CD4-positive, alpha-beta T cell treated with Interleukin-17A for 4 hours (primary cell): Measurements from ENCODE around the gene HES5.

Source experiments
- DNase-seq: peaks from one replicate; pipeline ENCODE4 v3.0.0-alpha.2; 2020; ENCODE audit warnings: mixed read lengths

HES5 gene

GRCh38 chr1:2514863-2515762 lies 14.9 kb downstream of the HES5 start:
- no peak for DNase-seq

- DNase-seq: no peak
These were observed 16.0 kb downstream of the HES5 start for GRCh38 chr1:2513939-2514652.

DNA sequence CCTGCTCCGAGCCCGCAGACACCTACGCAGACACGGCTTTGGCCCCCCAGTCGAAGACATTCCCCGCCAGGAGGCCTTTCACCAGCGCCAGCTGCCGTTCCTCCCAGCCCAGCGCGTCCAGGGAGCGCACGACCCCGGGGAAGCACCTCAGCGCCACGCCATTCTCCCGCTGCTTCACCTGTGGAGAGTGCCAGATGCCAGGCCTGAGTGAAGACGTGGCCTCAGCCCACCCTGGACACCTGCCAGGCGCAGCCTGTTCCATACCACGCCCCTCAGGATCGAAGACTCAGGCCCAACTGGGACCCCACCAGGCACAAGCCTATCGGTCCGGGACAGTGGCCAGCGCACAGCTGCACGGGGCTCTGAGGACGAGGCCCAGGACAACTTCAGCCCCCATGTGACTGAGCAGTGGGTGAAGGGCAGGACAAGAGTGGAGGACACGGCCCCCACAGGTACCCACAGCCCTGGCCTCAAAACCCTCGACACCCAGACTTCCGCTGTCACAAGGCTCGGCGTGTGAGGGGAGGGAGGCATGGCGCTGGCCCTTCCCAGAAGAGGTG lies 17.1 kb downstream of the HES5 start:
- DNase-seq: no peak

DNA sequence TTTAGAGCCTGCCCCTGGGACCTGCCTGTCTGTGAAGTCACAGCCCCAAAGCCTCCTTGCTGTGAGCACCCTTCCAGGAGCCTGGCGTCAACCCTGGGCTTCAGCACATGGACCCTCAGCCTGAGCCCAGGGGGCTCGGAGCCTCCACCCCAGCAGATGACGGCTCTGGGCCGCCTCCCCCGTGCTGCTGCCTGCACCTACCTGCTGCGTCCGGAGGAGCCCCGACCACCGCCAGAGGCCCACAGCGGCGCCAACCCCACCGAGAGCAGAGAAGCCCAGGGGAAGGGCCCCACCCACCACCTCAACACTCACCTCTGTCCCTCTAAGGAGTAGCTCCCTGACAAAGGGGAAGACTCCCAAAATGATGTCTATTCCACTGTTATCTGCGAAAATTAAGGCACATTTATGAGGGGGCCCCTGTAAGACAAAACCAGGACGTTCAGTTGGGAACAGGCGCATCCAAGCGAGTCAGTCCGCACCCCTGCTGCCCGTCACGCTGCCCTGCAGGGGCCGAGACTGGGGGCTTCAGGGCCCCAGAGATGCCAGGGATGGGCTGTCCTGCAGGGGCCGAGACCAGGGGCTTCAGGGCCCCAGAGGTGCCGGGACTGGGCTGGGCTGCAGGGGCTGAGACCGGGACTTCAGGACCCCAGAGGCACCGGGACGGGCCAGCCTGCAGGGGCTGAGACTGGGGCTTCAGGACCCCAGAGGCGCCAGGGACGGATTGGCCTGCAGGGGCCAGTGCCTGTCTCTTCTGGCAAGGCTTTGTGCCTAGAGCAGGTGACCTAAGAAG lies 19.5 kb downstream of the HES5 start:
- DNase-seq: no peak

DNA sequence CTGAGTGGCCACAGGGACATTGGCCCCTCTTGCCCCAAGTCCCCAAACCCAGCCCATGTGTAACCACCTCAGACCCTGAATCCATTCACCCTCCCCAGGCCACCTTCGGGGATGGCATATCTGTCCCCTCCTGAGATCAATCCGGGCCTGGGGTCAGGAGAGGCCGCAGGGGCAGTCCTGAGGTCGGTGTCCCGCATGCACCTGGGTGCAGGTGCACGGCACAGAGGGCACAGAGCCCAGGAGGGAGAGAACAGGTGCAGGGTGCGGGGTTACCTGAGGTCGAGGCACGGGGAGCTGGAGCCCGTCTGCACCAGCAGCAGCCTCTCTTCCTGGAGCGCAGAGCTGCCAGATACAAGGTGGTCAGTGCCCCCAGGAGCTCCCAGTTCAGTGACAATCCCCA lies 20.5 kb downstream of the HES5 start:
- DNase-seq: no peak

DNA sequence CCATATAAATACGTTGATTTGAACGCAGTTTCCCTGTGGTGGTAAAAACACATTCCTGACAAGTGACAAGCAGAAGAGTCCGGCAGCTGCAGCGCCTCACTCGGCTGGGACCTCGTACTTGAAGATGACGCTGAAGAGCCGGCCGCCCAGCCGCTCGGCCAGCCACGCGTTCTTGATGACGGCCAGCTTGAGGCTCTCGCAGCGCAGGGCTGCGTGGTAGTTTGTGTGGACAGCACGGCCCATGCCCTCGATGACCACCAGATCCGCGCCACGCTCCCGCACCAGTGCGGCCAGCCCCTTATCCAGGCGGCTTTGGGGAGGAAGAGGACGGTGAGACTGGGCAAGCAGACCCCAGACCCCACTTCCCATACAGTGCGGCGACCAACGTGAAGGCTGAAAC lies 21.3 kb downstream of the HES5 start:
- DNase-seq: no peak

GRCh38 chr1:2508180-2508579 lies 21.9 kb downstream of the HES5 start:
- no peak for DNase-seq

- DNase-seq: no peak
These were observed 22.3 kb downstream of the HES5 start for GRCh38 chr1:2507744-2508155.

- DNase-seq: no peak
These were observed 23.0 kb downstream of the HES5 start for GRCh38 chr1:2506901-2507565.

DNA sequence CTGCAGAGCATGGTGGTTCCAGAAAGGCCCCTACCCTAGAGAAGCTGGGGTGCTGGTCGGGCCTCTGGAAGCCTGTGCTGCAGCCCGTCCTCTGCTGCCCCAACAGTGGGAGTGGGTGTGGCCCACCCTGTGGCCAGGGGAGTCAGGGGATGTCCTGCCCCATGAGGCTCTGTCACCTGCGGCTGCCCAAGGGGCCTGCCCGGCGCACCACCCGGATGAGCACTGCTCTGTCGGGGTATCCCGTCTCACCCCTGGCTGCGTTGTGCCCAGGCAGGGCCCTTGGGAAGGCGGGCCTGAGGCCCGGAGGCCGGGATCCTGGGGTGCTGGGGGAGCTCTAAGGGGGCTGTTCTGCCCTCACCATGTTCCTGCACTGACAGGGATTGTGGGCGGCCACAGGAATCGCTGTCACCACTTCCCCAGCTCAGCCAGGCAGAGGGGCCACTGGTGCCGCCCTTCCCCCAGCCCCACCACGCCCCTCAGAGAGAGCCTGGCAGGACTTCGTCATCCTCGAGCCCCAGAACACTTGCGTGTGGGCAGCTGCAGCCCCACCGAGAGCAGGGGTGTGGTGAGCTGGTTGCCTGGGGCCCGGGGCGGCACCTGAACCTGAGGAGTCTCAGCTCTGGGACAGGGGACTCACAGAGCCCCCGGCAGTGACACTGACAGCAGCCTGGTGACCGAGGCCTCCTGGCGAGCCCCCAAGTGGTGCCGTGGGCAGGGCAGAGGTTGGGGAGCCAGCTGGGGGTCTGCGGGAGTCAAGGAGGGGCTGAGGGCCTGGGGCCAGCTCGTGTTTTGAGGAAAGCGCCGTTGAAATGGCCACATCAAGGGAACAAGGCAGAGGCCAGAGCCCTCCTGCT lies 23.8 kb downstream of the HES5 start:
- DNase-seq: no peak

DNA sequence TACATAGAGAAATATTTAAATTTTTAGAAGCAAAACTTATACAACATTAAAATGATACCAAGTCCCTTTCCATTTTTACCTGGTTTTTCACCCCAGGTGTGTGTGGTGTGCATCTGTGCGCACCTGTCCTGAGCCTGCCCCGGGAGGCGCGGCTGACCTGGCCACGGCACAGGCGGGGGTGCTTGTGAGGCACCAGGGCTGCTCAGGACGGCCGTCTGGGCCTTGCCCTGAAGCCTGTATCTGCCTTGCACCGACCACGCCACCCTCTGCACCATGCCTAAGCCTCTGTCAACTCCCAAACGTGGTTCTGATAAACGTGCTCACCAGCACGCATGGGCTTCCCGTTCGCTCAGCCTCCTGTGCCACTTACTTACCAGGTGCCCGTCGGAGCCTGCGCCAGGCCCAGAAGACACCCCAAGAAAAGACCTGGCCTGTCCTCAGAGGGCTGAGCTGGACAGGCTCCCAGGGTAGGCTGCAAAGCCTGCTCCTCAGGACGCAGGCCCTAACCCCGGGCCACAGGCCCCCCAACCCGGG lies 24.5 kb downstream of the HES5 start:
- no peak for DNase-seq

DNA sequence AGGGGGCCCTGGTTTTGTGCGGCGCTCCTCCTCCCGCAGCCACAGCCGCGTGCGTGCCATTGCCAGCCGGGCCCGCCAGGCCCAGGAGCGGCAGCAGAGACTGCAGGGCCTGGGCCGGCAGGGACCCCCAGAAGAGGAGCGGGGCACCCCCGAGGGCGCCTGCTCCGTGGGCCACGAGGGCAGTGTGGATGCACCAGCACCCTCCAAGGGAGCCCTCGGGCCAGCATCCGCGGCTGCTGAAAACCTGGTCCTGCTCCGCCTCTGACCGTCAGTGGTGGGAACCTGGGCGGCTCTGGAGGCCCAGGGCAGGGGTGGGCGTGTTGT lies 25.2 kb downstream of the HES5 start:
- DNase-seq: no peak

DNA sequence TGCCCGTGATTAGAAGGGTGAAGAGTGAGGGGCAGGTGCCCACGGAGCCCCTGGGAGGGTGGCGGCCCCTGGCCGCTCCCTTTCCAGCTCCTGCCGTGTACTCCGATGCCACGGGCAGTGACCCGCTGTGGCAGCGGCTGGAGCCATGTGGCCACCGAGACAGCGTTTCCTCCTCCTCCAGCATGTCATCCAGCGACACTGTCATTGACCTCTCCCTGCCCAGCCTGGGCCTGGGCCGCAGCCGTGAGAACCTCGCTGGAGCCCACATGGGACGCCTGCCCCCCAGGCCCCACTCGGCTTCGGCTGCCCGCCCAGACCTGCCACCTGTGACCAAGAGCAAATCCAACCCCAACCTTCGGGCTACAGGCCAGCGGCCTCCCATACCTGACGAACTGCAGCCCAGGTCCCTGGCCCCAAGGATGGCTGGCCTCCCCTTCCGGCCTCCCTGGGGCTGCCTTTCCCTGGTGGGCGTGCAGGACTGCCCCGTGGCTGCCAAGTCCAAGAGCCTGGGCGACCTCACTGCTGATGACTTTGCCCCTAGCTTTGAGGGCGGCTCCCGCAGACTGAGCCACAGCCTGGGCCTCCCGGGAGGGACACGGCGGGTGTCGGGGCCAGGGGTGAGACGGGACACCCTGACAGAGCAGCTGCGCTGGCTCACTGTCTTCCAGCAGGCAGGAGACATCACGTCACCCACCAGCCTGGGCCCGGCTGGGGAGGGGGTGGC lies 25.7 kb downstream of the HES5 start:
- no peak for DNase-seq

DNA sequence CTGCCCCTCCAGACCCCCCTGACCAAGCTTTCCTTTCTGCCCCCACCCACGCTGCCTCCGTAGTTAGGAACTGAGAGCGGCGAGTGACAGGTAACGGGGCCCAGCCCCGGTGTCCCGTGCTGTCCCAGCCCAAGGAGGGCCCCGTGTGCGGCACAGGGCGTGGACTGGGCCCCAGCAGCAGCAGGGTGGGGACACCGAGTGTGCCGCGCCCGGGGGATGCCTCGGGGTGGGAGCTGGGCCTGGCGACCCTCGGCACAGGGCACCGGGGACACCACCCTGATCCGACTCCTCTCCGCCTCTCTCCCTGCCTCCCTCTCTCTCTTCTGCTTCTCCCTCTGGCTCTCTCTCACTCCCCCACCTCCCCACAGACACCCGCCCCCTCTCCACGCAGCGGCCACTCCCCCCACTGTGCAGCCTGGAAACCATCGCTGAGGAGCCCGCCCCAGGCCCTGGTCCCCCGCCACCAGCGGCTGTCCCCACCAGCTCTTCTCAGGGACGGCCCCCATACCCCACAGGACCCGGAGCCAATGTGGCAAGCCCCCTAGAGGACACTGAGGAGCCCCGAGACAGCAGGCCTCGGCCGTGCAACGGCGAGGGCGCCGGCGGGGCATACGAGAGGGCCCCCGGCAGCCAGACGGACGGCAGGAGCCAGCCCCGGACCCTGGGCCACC lies 26.4 kb downstream of the HES5 start:
- DNase-seq: no peak

DNA sequence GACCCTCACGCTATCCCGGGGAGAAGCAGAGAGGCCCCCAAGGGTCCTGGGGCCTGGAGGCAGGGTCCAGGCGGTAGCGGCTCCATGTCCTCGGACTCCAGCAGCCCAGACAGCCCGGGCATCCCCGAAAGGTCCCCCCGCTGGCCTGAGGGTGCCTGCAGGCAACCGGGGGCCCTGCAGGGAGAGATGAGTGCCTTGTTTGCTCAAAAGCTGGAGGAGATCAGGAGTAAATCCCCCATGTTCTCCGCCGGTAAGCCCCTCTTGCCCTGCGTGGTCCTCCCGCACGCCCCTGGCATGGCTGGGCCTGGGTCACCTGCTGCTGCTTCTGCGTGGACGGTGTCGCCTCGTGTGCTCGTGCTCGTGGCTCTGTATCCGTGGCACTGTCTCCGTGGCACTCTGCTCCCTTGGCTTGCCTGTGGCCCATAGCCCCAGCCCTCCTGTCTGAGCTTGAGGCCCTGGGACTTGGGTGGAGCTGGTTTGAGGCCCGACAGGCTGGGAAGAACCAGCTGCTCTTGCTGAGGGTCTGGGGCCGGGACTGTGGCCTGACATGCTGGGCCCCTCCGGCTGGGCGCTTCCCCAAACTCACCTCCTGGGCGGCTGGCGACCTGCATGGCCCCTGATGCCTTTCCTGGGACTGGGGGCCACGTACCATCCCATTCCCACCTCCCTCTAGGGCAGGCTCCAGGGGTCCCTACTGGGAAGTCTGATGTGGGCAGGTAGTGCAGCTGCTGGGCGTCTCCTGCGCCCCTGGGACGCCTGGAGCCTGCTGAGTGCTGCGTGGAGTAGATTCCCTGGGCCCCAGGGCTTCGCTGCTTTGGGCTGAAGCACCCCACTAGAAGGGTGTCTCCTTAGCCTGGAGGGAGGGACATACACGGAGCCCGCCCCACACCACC lies 27.2 kb downstream of the HES5 start:
- DNase-seq: no peak

GRCh38 chr1:2502210-2502609 lies 27.9 kb downstream of the HES5 start:
- no peak for DNase-seq

- no peak for DNase-seq
These were observed 28.3 kb downstream of the HES5 start for GRCh38 chr1:2501820-2502119.

GRCh38 chr1:2501041-2501819 lies 28.8 kb downstream of the HES5 start:
- no peak for DNase-seq
